ENCODE measurements around the gene MAPKAPK2.

Gene MAPKAPK2

GRCh38 chr1:206685334-206685768, 646 bp downstream of the MAPKAPK2 start:
- DNase-seq = peak; percentile 59

- DNase-seq = peak; percentile 57
These were observed 1.2 kb downstream of the MAPKAPK2 start for GRCh38 chr1:206685769-206686477.

GRCh38 chr1:206686478-206687249, 2.0 kb downstream of the MAPKAPK2 start:
- DNase-seq = no peak

GRCh38 chr1:206687251-206687914, 2.7 kb downstream of the MAPKAPK2 start:
- DNase-seq = no peak

GRCh38 chr1:206687915-206688442, 3.3 kb downstream of the MAPKAPK2 start:
- no peak for DNase-seq

- no peak for DNase-seq
These were observed 5.8 kb downstream of the MAPKAPK2 start for GRCh38 chr1:206690516-206690915.

GRCh38 chr1:206691604-206692003, 6.9 kb downstream of the MAPKAPK2 start:
- no peak for DNase-seq

- DNase-seq = no peak
These were observed 8.3 kb downstream of the MAPKAPK2 start for GRCh38 chr1:206693029-206693428.

GRCh38 chr1:206693592-206693991, 8.9 kb downstream of the MAPKAPK2 start:
- DNase-seq = no peak

GRCh38 chr1:206694171-206695124, 9.7 kb downstream of the MAPKAPK2 start:
- no peak for DNase-seq

GRCh38 chr1:206695733-206696132, 11.0 kb downstream of the MAPKAPK2 start:
- no peak for DNase-seq

GRCh38 chr1:206696812-206697585, 12.3 kb downstream of the MAPKAPK2 start:
- no peak for DNase-seq

- DNase-seq = no peak
These were observed 13.3 kb downstream of the MAPKAPK2 start for GRCh38 chr1:206698011-206698410.

GRCh38 chr1:206699000-206699586, 14.4 kb downstream of the MAPKAPK2 start:
- DNase-seq = no peak

- no peak for DNase-seq
These were observed 14.9 kb downstream of the MAPKAPK2 start for GRCh38 chr1:206699626-206700025.

- DNase-seq = no peak
These were observed 15.8 kb downstream of the MAPKAPK2 start for GRCh38 chr1:206700445-206701036.

GRCh38 chr1:206702260-206702659, 17.6 kb downstream of the MAPKAPK2 start:
- DNase-seq = no peak

GRCh38 chr1:206702803-206703202, 18.1 kb downstream of the MAPKAPK2 start:
- no peak for DNase-seq

GRCh38 chr1:206703661-206704060, 19.0 kb downstream of the MAPKAPK2 start:
- peak; percentile 61 for DNase-seq

GRCh38 chr1:206704226-206704625, 19.5 kb downstream of the MAPKAPK2 start:
- DNase-seq = no peak

- DNase-seq = no peak
These were observed 20.5 kb downstream of the MAPKAPK2 start for GRCh38 chr1:206705191-206705590.
